Activated CD4-positive, alpha-beta T cell treated with anti-CD3 and anti-CD28 coated beads, Interleukin-2, amount 50 U/mL, for 1 hour (primary cell): ENCODE results near the gene CRK.
"Not testable (repeated sequence)": the region's sequence is repeated elsewhere in the genome, so short reads cannot be mapped to it uniquely, and the experiment has no call there.

Experiments used
- DNase-seq: peaks from one replicate; pipeline ENCODE4 v3.0.0-alpha.2; 2020

Gene CRK

GRCh38 chr17:1379930-1380313 lies 76.1 kb downstream of the CRK start:
- no peak for DNase-seq

- no peak for DNase-seq
Measured at GRCh38 chr17:1379208-1379929, 76.7 kb downstream of the CRK start.

- DNase-seq: not testable (repeated sequence)
Measured at GRCh38 chr17:1378476-1378860, 77.6 kb downstream of the CRK start.

GRCh38 chr17:1377334-1377733 lies 78.7 kb downstream of the CRK start:
- no peak for DNase-seq

GRCh38 chr17:1376061-1376460 lies 80.0 kb downstream of the CRK start:
- DNase-seq: no peak

- no peak for DNase-seq
Measured at GRCh38 chr17:1375615-1376014, 80.4 kb downstream of the CRK start.

DNA sequence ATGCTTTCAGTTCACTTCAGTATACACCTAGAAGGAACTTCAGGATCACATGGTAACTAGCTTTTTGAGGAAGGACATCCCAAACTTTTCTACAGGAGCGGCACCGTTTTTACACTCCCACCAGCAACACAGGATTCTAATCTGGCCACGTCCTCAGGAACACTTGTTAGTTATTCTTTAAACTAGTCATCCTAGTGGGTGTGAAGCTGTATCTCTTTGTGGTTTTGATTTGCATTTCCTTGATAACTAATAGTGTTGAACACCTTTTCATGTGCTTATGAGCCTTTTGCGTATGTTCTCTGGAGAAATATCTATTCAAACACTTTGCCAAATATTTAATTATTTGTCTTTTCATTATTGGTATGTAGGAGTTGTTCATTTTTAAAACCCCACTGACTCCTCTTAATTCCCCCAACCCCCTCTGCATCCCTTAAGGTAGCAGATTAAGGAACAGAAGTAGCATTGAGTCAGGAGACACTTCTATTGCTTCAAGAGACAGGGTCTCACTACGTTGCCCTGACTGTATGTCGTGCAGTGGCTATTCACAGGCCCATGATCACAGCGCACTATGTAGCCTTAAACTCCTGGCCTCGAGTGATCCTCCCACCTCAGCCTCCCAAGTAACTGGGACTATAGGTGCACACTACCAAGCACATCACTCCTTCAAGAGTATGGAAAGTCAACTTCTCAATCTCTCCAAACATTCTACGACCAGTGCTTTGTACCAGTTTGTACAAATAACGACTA lies 81.4 kb downstream of the CRK start:
- DNase-seq: no peak

DNA sequence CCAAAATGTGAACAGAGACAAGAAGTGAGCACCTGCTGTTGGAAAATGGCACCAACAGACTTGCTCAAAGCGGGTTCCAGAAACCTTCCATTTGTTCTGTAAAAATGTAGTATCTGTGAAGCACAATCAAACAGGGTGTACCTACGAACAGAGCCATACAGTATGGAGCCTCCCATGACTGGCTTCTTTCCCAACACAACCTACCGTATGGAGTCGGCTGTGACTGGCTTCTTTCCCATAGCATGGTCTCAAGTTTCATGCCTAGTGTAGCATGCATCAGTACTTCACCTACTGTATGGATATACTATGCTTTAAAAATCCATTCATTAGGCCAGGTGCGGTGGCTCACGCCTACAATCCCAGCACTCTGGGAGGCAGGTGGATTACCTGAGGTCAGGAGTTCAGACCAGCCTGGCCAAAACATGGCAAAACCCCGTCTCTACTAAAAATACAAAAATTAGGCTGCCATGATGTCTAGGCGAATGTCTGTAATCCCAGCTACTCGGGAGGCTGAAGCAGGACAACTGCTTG lies 82.3 kb downstream of the CRK start:
- DNase-seq: no peak

DNA sequence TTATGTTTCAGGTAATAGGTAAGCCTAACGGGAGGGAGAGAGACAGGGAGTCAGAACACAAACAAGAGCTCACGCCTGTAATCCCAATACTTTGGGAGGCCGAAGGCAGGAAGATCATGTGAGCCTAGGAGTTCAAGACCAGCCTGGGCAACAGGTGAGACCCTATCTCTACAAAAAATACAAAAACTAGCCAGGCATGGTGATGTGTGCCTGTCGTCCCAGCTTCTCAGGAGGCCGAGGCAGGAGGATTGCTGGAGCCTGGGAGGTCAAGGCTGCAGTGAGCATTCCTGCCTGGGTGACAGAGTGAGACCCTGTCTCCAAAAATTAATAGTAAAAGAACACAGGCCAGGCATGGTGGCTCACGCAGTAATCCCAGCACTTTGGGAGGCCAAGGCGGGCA lies 83.4 kb downstream of the CRK start:
- DNase-seq: no peak

- no peak for DNase-seq
Measured at GRCh38 chr17:1371893-1372590, 84.0 kb downstream of the CRK start.
